Astrocyte of the spinal cord (primary cell): Measurements from ENCODE around the gene ESAM.
A peak's percentile ranks its signal among the peaks of the same experiment; 100 is the strongest.

ENCODE experiments used
- DNase-seq: peaks from one replicate; pipeline ENCODE4 v3.0.0; 2011; ENCODE audit warnings: low read depth, low spot score
- H3K4me3 ChIP-seq: 2 replicates; pipeline ENCODE4 v1.5.1; 2011; ENCODE audit warnings: low read depth, mild to moderate bottlenecking, low read length, moderate library complexity
- CTCF ChIP-seq: IDR thresholded peaks from 2 replicates; pipeline ENCODE4 v1.5.1; 2012; ENCODE audit warnings: low read depth, mild to moderate bottlenecking, low read length, inconsistent platforms
- in situ Hi-C: cut with HindIII; loops from 2 replicates; pipeline ENCODE4 v1.10.0; 2017; ENCODE audit warnings: low sequenced_read_pairs

ESAM gene

GRCh38 chr11:124736736-124737135 is 25.4 kb downstream of the ESAM start:
- H3K4me3 ChIP-seq = no peak overlapping the region
- TF ChIP-seq CTCF = no peak
- in situ Hi-C loops = no loop called here
- DNase-seq = no peak

GRCh38 chr11:124732230-124732629 is 29.9 kb downstream of the ESAM start:
- no peak for TF ChIP-seq CTCF
- in situ Hi-C loops = no loop called here
- no peak overlapping the region for H3K4me3 ChIP-seq
- DNase-seq = no peak

- no peak overlapping the region for H3K4me3 ChIP-seq
- DNase-seq = no peak
These were observed 32.5 kb downstream of the ESAM start for GRCh38 chr11:124729571-124729970.

DNA sequence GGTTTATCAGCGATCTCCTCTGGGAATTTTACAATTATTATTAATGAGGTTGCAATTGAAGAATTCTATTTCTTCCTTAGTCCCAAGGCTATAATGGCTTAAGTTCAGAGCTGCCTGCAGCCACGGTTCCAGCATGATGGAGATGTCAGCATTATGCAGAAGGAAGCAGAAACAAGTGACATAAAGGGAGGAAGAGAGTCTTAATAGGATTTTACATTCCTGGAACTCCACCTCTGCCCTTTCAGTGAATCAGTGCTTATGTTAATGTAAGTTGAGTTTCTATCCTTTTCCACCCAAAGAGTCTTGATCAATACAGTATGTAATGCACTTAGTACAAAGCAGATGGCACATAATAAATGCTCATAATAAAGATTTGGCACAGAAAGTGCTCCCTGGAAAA is 34.0 kb downstream of the ESAM start:
- no peak for TF ChIP-seq CTCF
- no peak overlapping the region for H3K4me3 ChIP-seq
- DNase-seq = no peak
- in situ Hi-C loops = no loop called here

More at GRCh38 chr11:124729571-124729970, 32.5 kb downstream of the ESAM start:
- TF ChIP-seq CTCF = no peak
- in situ Hi-C loops = no loop called here

GRCh38 chr11:124727474-124727873 is 34.6 kb downstream of the ESAM start:
- in situ Hi-C loops = no loop called here
- no peak overlapping the region for H3K4me3 ChIP-seq
- DNase-seq = no peak
- TF ChIP-seq CTCF = no peak

- no peak overlapping the region for H3K4me3 ChIP-seq
- in situ Hi-C loops = no loop called here
- DNase-seq = peak; percentile 54
- no peak for TF ChIP-seq CTCF
These were observed 36.4 kb downstream of the ESAM start for GRCh38 chr11:124725719-124726105.
